Measurements from ENCODE around the gene ZFP62. TPM values are rescaled to one million over a fixed set of nuclear protein-coding genes. Genes with fewer than 3 reads are reported as not detected.

ZFP62 gene
- total RNA-seq (2022) (34.4 and 35.9 TPM in 2 replicates), Bru-seq, nascent RNA (percentile 93 among the genes with signal in this experiment), BruChase-seq, experiment 1, labeled RNA remaining after a 2-hour chase (percentile 93 among the genes with signal in this experiment), BruChase-seq, experiment 2, labeled RNA remaining after a 6-hour chase (percentile 86 among the genes with signal in this experiment)
- long read RNA-seq, transcript ZFP62-202 (2 exons, 749 nt), result major isoform, 9 of 23 reads
- long read RNA-seq, partial matches to known transcripts, result 0 of 23 reads
- long read RNA-seq, other reads (novel, unspliced or antisense), result 10 of 23 reads

DNA sequence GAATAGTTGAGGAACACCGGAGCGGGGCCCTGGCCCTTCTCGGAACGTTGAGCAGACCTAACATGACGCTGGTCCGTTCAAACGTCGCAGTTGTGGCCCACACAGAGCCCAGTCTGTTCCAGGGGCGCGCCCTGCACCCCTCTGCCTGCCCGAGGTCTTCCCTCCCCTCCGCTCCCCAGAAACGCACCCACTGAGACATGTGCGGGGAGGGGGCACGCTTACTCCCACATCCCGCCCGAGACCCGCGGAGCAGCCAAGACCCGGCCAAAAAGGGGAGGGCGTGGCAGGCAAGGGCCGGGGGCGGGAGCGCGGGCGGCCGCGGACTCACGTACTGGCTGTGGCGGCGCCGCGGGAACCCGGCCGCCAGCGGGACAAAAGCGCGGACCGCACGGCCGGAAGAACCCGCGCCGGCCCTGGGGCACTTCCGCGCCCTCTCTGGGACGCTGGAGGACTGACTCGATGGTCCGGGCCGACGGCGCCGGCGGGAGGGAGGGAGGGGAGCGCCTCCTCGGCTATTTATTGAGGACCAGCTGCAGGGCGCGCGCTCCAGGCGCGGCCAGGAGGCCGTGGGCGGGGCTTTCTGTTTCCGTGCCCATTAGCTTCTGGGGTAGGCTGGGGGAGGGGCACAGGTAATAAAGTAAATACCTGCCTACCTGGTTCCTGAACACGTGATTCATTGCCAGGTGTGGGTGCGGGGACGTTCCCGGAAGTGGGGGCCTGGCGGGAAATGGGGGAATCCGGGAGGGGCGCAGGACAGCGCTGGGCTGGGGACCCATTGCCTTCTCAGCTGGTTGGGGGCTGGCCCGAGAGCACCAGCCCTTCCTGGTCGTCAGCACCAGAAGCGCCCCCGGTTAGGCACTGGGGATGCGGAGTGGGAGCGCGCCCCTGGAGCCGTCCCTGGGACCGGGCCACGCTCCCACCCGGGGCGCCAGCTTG lies at the start of gene ZFP62:
Gene ZFP62, minus strand, starts transcription at position 390 of the 936 bp plus-strand sequence. Its CDS starts 57 bp downstream, at position 333.
- BruUV-seq (replicated peaks), result no TSS peak
- H3K27ac Mint-ChIP-seq (ENCODE audit: unreplicated experiment), result peak within 1 kb of the TSS; percentile 87
- H3K4me3 Mint-ChIP-seq (ENCODE audit: unreplicated experiment), result peak within 1 kb of the TSS; percentile 92
- CTCF ChIA-PET, result interaction anchor here (1.0 to 1.8 kb wide), 3 partner anchors 8 to 30 kb away, joined by 3 to 8 read pairs (median 4); no protein-coding TSS in a partner anchor
- Histone ChIP-seq H3K36me3 (ENCODE audit: control insufficient read depth, insufficient read depth, low read length) (no peaks in the 10 kb centered on the region; the same call in 1 of the 2 replicates), H3K4me1 (peaks cover 10% of the 10 kb centered on the region; the same call in 1 of the 2 replicates), H3K27me3 (replicated peaks; ENCODE audit: control insufficient read depth, insufficient read depth, low read length) (no peaks in the 10 kb centered on the region), H3K4me3 (ENCODE audit: low read depth, low read length) (peak within 1 kb of the TSS; percentile 87), H3K9me3 (no peaks in the 10 kb centered on the region)
- H3K4me1 Mint-ChIP-seq (ENCODE audit: low read depth, unreplicated experiment), result peaks cover 27% of the 10 kb centered on the region
- intact Hi-C loops (cut with micrococcal nuclease; ENCODE audit: unreplicated experiment), result loop anchor here (1.0 to 5.0 kb wide), 6 partner anchors 30 to 324 kb away; no protein-coding TSS in a partner anchor
- POLR2A ChIA-PET, result interaction anchor here (0.7 to 1.4 kb wide), 6 partner anchors 30 to 323 kb away, joined by 3 to 7 read pairs (median 4); partner anchors contain the start of gene BTNL9
- H3K27me3 Mint-ChIP-seq (ENCODE audit: insufficient read depth, unreplicated experiment), result no peaks in the 10 kb centered on the region
- H3K36me3 Mint-ChIP-seq (ENCODE audit: insufficient read depth, unreplicated experiment), result peaks cover 18% of the 10 kb centered on the region
- no peaks in the 10 kb centered on the region for H3K9me3 Mint-ChIP-seq (ENCODE audit: unreplicated experiment)
- DNase-seq, result peak; percentile 94 to 97
- peak in 1 of 2 experiments; percentile 0 for TF ChIP-seq CTCF (IDR thresholded peaks at IDR 0.05; ENCODE audit: insufficient read depth in 1 of 2, low read depth in 1 of 2, low read length in 1 of 2, severe bottlenecking in 1 of 2, unreplicated experiment in 1 of 2)

- no peak for TF ChIP-seq CTCF (IDR thresholded peaks at IDR 0.05; ENCODE audit: insufficient read depth in 1 of 2, low read depth in 1 of 2, low read length in 1 of 2, severe bottlenecking in 1 of 2, unreplicated experiment in 1 of 2)
- Histone ChIP-seq H3K36me3 (ENCODE audit: control insufficient read depth, insufficient read depth, low read length) (no peaks in the 10 kb centered on the region), H3K9me3 (no peaks in the 10 kb centered on the region), H3K27me3 (replicated peaks; ENCODE audit: control insufficient read depth, insufficient read depth, low read length) (no peaks in the 10 kb centered on the region), H3K4me1 (no peaks in the 10 kb centered on the region), H3K4me3 (ENCODE audit: low read depth, low read length) (no peak overlapping the region)
- DNase-seq, result no peak
- Mint-ChIP-seq H3K27me3 (ENCODE audit: insufficient read depth, unreplicated experiment) (no peaks in the 10 kb centered on the region), H3K36me3 (ENCODE audit: insufficient read depth, unreplicated experiment) (no peaks in the 10 kb centered on the region), H3K27ac (ENCODE audit: unreplicated experiment) (no peak overlapping the region), H3K4me1 (ENCODE audit: low read depth, unreplicated experiment) (peaks cover 2% of the 10 kb centered on the region), H3K9me3 (ENCODE audit: unreplicated experiment) (peaks cover 3% of the 10 kb centered on the region), H3K4me3 (ENCODE audit: unreplicated experiment) (no peak overlapping the region)
- ChIA-PET POLR2A (no interaction called here), CTCF (no interaction called here)
- intact Hi-C loops (cut with micrococcal nuclease; ENCODE audit: unreplicated experiment), result no loop called here
- BruUV-seq (replicated peaks), result no TSS peak
Observed at GRCh38 chr5:180910735-180911134, 49.7 kb upstream of the ZFP62 start.

GRCh38 chr5:180910182-180910581 lies 49.1 kb upstream of the ZFP62 start:
- no peaks in the 10 kb centered on the region for H3K4me1 ChIP-seq
- H3K27ac Mint-ChIP-seq (ENCODE audit: unreplicated experiment), result no peak overlapping the region
- H3K27me3 Mint-ChIP-seq (ENCODE audit: insufficient read depth, unreplicated experiment), result no peaks in the 10 kb centered on the region
- H3K9me3 ChIP-seq, result no peaks in the 10 kb centered on the region
- H3K36me3 Mint-ChIP-seq (ENCODE audit: insufficient read depth, unreplicated experiment), result no peaks in the 10 kb centered on the region
- no peak overlapping the region for H3K4me3 ChIP-seq (ENCODE audit: low read depth, low read length)
- POLR2A ChIA-PET, result no interaction called here
- CTCF ChIA-PET, result no interaction called here
- no peak for TF ChIP-seq CTCF (IDR thresholded peaks at IDR 0.05; ENCODE audit: insufficient read depth in 1 of 2, low read depth in 1 of 2, low read length in 1 of 2, severe bottlenecking in 1 of 2, unreplicated experiment in 1 of 2)
- BruUV-seq (replicated peaks), result no TSS peak
- intact Hi-C loops (cut with micrococcal nuclease; ENCODE audit: unreplicated experiment), result no loop called here
- H3K36me3 ChIP-seq (ENCODE audit: control insufficient read depth, insufficient read depth, low read length), result no peaks in the 10 kb centered on the region
- no peaks in the 10 kb centered on the region for H3K9me3 Mint-ChIP-seq (ENCODE audit: unreplicated experiment)
- no peak for DNase-seq
- H3K4me3 Mint-ChIP-seq (ENCODE audit: unreplicated experiment), result no peak overlapping the region
- H3K27me3 ChIP-seq (replicated peaks; ENCODE audit: control insufficient read depth, insufficient read depth, low read length), result no peaks in the 10 kb centered on the region
- H3K4me1 Mint-ChIP-seq (ENCODE audit: low read depth, unreplicated experiment), result no peaks in the 10 kb centered on the region

Measured in Caco-2 (cell line).